Mammary epithelial cell (primary cell): Measurements from ENCODE around the gene ENC1.

Experiments
- EZH2 ChIP-seq: IDR thresholded peaks from 2 replicates; pipeline ENCODE4 v1.6.1; 2012; ENCODE audit warnings: low read length, inconsistent platforms, borderline replicate concordance
- TF ChIP-seq, protein P1 (sequence below), 2 donors: IDR thresholded peaks in 1 of 2; conservative IDR thresholded peaks in 1 of 2; 2 replicates each; pipeline ENCODE4 v1.5.1; 2011 to 2012; ENCODE audit warnings: inconsistent platforms in 2 of 2, low read length in 2 of 2, mild to moderate bottlenecking in 2 of 2, control low read depth in 1 of 2, low read depth in 1 of 2; ENCODE audit not compliant: insufficient read depth in 1 of 2; ENCODE audit errors: extremely low read depth in 1 of 2

DNA sequence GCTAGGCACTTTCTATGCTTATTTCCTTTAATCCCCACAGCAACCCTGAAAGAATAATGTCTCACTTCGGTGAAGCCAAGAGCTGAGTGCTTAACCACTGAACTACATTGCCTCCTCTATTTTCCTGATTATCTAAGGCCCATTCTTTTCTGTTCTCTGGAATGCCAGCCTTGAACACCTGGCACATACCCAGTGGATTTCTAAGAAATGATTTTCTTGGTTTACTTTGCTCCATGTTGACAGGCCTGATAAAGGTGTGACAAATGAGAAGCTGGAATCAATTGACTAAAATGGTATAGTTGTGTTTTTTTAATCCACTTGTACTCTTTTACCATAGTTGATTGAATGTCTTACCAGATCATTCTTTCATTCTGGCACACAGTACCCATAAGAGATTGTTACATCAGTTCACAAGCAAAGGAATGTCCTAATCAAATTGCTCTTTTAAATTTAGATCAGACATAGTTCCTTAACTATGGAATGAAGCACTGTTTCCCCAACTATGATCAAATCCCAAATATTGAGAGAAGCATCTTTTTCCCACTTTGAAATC is 9.0 kb upstream of the ENC1 start:
- TF ChIP-seq, protein P1, sequence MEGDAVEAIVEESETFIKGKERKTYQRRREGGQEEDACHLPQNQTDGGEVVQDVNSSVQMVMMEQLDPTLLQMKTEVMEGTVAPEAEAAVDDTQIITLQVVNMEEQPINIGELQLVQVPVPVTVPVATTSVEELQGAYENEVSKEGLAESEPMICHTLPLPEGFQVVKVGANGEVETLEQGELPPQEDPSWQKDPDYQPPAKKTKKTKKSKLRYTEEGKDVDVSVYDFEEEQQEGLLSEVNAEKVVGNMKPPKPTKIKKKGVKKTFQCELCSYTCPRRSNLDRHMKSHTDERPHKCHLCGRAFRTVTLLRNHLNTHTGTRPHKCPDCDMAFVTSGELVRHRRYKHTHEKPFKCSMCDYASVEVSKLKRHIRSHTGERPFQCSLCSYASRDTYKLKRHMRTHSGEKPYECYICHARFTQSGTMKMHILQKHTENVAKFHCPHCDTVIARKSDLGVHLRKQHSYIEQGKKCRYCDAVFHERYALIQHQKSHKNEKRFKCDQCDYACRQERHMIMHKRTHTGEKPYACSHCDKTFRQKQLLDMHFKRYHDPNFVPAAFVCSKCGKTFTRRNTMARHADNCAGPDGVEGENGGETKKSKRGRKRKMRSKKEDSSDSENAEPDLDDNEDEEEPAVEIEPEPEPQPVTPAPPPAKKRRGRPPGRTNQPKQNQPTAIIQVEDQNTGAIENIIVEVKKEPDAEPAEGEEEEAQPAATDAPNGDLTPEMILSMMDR (conservative IDR thresholded peaks at IDR 0.05 in 1 of 2, IDR thresholded peaks at IDR 0.05 in 1 of 2; ENCODE audit: extremely low read depth in 1 of 2, insufficient read depth in 1 of 2, low read depth in 1 of 2, low read length in 2 of 2), result no peak
- no peak for TF ChIP-seq EZH2
